Occipital lobe (tissue), 2 donors: Measurements from ENCODE around the gene RNU5B-1. TPM values are rescaled to one million over a fixed set of nuclear protein-coding genes. Genes with fewer than 3 reads are reported as not detected.

Experiments
- DNase-seq: peaks from one replicate; lab custom pipeline; 2025; lab: John Stamatoyannopoulos, UW
- total RNA-seq: library from RNA; depleted of rRNA; stranded (reverse); fragments of >200 nt; gene quantifications from one replicate; pipeline ENCODE4 v1.2.3, GENCODE V29; 2014

RNU5B-1 gene
- total RNA-seq, 1 donor from 2014 or later = not detected

- DNase-seq = no peak
These were observed 23.3 kb downstream of the RNU5B-1 start for GRCh38 chr15:65327651-65328393.

GRCh38 chr15:65328506-65329287 is 24.2 kb downstream of the RNU5B-1 start:
- no peak for DNase-seq

- DNase-seq = no peak
These were observed 25.0 kb downstream of the RNU5B-1 start for GRCh38 chr15:65329288-65329983.

GRCh38 chr15:65329984-65330735 is 25.7 kb downstream of the RNU5B-1 start:
- DNase-seq = no peak

GRCh38 chr15:65330934-65331645 is 26.6 kb downstream of the RNU5B-1 start:
- DNase-seq = no peak

- DNase-seq = no peak
These were observed 27.3 kb downstream of the RNU5B-1 start for GRCh38 chr15:65331811-65332210.

GRCh38 chr15:65332391-65333147 is 28.1 kb downstream of the RNU5B-1 start:
- DNase-seq = no peak

GRCh38 chr15:65333148-65333820 is 28.8 kb downstream of the RNU5B-1 start:
- DNase-seq = no peak

- no peak for DNase-seq
These were observed 29.4 kb downstream of the RNU5B-1 start for GRCh38 chr15:65333856-65334255.

- no peak for DNase-seq
These were observed 30.2 kb downstream of the RNU5B-1 start for GRCh38 chr15:65334586-65335231.

GRCh38 chr15:65335278-65336055 is 31.0 kb downstream of the RNU5B-1 start:
- DNase-seq = no peak

GRCh38 chr15:65336493-65337435 is 32.3 kb downstream of the RNU5B-1 start:
- DNase-seq = no peak

GRCh38 chr15:65337436-65338070 is 33.1 kb downstream of the RNU5B-1 start:
- no peak for DNase-seq

GRCh38 chr15:65338366-65338765 is 33.9 kb downstream of the RNU5B-1 start:
- DNase-seq = no peak

GRCh38 chr15:65338823-65339222 is 34.3 kb downstream of the RNU5B-1 start:
- DNase-seq = no peak

- DNase-seq = no peak
These were observed 34.9 kb downstream of the RNU5B-1 start for GRCh38 chr15:65339416-65339815.

- no peak for DNase-seq
These were observed 35.4 kb downstream of the RNU5B-1 start for GRCh38 chr15:65339920-65340319.
